T-helper 1 cell treated with Interleukin-12 subunit alpha and Interleukin-12 subunit beta and Interleukin-4 antibody, amounts not matched to agents 30 μg/mL and 1 μg/mL, for 36 hours (primary cell): ENCODE data around the gene SERINC2.
A peak's percentile ranks its signal among the peaks of the same experiment; 100 is the strongest.
"Not testable (repeated sequence)": the region's sequence is repeated elsewhere in the genome, so short reads cannot be mapped to it uniquely, and the experiment has no call there.

Experiments used
- H3K27ac Mint-ChIP-seq: one replicate; pipeline ENCODE4 v1.8.0; 2021; ENCODE audit warnings: mild to moderate bottlenecking, mixed read lengths
- H3K27me3 Mint-ChIP-seq: one replicate; pipeline ENCODE4 v1.8.0; 2021; ENCODE audit warnings: low read depth, mixed read lengths
- H3K36me3 Mint-ChIP-seq: one replicate; pipeline ENCODE4 v1.8.0; 2021; ENCODE audit warnings: low read depth, mixed read lengths
- H3K4me1 Mint-ChIP-seq: one replicate; pipeline ENCODE4 v1.8.0; 2021; ENCODE audit warnings: low read depth, mixed read lengths
- H3K4me3 Mint-ChIP-seq: one replicate; pipeline ENCODE4 v1.8.0; 2021; ENCODE audit warnings: mild to moderate bottlenecking, moderate library complexity, mixed read lengths
- H3K9me3 Mint-ChIP-seq: one replicate; pipeline ENCODE4 v1.8.0; 2021; ENCODE audit warnings: mixed read lengths

Gene SERINC2

GRCh38 chr1:31376375-31377134 lies 36.5 kb upstream of the SERINC2 start:
- no peak overlapping the region for H3K4me3 Mint-ChIP-seq

DNA sequence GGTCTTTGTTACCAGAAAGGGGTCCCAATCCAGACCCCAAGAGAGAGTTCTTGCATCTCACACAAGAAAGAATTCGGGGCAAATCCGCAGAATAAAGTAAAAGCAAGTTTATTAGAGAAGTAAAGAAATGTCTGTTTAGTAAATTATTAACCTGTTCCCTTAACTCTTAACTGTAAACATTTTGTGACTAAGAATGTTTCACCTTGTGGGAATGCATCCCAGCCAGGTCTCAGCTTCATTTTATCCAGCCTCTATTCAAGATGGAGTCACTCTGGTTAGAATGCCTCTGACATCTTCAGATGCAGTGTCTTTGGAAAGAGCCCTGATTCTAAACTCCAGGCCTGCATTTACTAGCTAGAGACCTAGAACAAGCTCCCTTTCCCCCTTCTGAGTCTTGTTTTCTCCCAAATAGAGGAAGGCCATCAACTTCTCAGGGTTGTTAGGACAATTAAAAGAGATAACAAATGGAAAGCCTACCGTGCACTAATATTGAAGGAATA lies 35.6 kb upstream of the SERINC2 start:
- Mint-ChIP-seq H3K9me3 (no peaks in the 10 kb centered on the region), H3K4me3 (no peak overlapping the region), H3K36me3 (peaks cover 3% of the 10 kb centered on the region), H3K27me3 (peaks cover 13% of the 10 kb centered on the region), H3K4me1 (peaks cover 7% of the 10 kb centered on the region), H3K27ac (no peak overlapping the region)

More at GRCh38 chr1:31376375-31377134, 36.5 kb upstream of the SERINC2 start:
- no peaks in the 10 kb centered on the region for H3K9me3 Mint-ChIP-seq
- no peak overlapping the region for H3K27ac Mint-ChIP-seq
- peaks cover 9% of the 10 kb centered on the region for H3K27me3 Mint-ChIP-seq
- H3K4me1 Mint-ChIP-seq: peaks cover 8% of the 10 kb centered on the region
- peaks cover 4% of the 10 kb centered on the region for H3K36me3 Mint-ChIP-seq

- Mint-ChIP-seq H3K27me3 (peaks cover 16% of the 10 kb centered on the region), H3K4me1 (peaks cover 6% of the 10 kb centered on the region), H3K9me3 (no peaks in the 10 kb centered on the region), H3K4me3 (no peak overlapping the region), H3K27ac (no peak overlapping the region), H3K36me3 (peaks cover 1% of the 10 kb centered on the region)
Observed at GRCh38 chr1:31378001-31378400, 35.0 kb upstream of the SERINC2 start.

DNA sequence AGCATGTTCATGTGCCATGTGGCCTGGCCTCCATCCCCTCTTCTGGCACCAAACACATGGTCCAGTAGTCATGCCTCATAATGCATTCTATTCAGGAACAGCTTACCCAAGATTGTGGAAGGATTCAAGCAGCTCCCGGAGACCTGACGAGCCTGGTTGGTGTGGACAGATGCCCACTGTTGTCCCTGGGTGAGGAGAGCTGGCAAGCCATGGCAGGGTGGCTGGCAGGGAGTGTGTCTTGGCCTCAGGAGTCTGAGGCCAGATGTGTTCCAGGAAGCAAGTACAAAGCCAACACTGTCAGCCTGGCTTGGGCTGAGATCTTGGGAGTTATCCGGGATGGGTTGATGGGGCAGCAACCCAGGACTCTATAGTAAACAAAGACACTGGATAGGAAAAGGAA lies 32.8 kb upstream of the SERINC2 start:
- H3K36me3 Mint-ChIP-seq: no peaks in the 10 kb centered on the region

DNA sequence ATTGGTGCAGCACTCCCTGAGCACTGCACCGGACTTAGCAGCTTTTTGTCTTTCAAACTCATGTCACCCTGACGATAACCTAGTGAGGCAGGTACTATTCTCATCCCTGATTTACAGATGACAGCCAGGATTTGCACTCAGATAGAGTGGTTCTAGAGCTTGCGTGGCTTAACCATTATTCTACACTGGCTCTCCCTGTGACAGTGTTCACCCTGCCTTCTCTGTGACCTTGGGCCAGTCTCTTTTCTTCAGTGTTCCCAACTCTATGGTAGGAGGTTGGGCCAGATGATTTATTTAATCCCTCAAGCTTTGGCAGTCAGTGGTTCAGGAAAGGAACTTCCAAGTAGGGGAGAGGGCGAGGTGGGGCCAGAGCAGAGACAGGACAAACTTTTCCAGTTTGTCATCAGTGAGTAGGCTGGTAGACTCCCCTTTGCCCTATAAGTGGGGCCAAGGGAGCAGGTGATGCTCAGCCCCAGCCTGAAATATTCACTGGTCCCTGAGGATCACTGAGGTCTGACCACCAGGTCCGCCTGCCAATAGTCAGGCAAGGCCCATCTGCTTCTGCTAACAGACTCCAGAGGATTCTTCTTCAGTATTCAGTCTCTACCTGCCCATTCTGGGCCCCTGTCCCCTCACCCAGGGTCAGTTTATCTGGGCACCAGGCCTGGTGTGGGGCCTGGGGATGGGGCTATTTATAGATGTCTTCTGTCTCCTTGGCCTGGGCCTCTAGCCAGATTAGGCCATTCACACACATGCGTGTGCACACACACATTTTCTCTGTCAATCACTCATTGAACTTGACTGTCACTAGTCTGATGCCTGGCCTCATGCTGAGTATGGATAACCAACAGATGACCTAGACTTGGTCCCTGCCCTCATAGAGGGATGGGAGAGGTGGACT lies 31.4 kb upstream of the SERINC2 start:
- Mint-ChIP-seq H3K27ac (no peak overlapping the region), H3K4me3 (no peak overlapping the region), H3K4me1 (no peaks in the 10 kb centered on the region), H3K9me3 (no peaks in the 10 kb centered on the region), H3K36me3 (no peaks in the 10 kb centered on the region), H3K27me3 (peaks cover 8% of the 10 kb centered on the region)

More for the DNA sequence above, 32.8 kb upstream of the SERINC2 start:
- no peak overlapping the region for H3K27ac Mint-ChIP-seq
- H3K4me3 Mint-ChIP-seq: no peak overlapping the region
- H3K27me3 Mint-ChIP-seq: peaks cover 8% of the 10 kb centered on the region
- no peaks in the 10 kb centered on the region for H3K9me3 Mint-ChIP-seq
- H3K4me1 Mint-ChIP-seq: no peaks in the 10 kb centered on the region

DNA sequence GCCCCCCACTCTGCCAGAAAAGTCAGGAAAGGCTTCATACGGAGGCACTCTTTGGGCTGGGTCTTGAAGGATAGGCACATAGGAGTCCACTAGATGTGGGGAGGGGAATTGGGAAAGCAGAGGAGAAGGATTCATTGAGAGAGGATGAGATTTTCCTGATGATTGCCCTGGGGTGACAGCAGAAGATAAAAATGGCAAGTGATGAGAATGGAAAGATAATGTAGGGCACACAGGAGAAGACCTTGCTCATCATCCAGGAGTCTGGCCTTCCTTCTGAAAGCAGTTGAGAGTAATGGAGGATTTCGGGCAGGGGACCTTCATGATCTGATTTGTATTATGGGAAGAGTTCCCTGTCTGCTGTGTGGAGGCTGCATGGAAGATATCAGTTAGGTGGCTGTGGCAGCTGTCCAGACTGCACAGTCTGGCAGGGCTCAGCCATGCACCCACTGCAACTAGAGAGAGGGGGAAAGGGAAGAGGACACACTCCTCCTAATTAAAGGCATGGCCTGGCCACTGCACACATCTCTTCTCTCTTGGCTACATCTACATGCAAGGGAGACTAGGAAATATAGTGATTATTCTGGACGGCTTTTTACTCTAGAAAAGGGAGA lies 30.5 kb upstream of the SERINC2 start:
- no peaks in the 10 kb centered on the region for H3K4me1 Mint-ChIP-seq
- H3K36me3 Mint-ChIP-seq: no peaks in the 10 kb centered on the region
- no peaks in the 10 kb centered on the region for H3K9me3 Mint-ChIP-seq
- H3K4me3 Mint-ChIP-seq: no peak overlapping the region
- no peak overlapping the region for H3K27ac Mint-ChIP-seq
- peaks cover 8% of the 10 kb centered on the region for H3K27me3 Mint-ChIP-seq

- Mint-ChIP-seq H3K27ac (no peak overlapping the region), H3K9me3 (no peaks in the 10 kb centered on the region), H3K36me3 (no peaks in the 10 kb centered on the region), H3K27me3 (peaks cover 10% of the 10 kb centered on the region), H3K4me3 (no peak overlapping the region), H3K4me1 (no peaks in the 10 kb centered on the region)
Observed at GRCh38 chr1:31383967-31384366, 29.0 kb upstream of the SERINC2 start.

- H3K27me3 Mint-ChIP-seq: peaks cover 10% of the 10 kb centered on the region
- H3K4me1 Mint-ChIP-seq, H3K27ac Mint-ChIP-seq, H3K4me3 Mint-ChIP-seq, H3K9me3 Mint-ChIP-seq, H3K36me3 Mint-ChIP-seq: not testable (repeated sequence)
Observed at GRCh38 chr1:31386576-31387243, 26.3 kb upstream of the SERINC2 start.

- Mint-ChIP-seq H3K4me3 (no peak overlapping the region), H3K36me3 (no peaks in the 10 kb centered on the region), H3K9me3 (no peaks in the 10 kb centered on the region), H3K27me3 (peaks cover 4% of the 10 kb centered on the region), H3K27ac (no peak overlapping the region), H3K4me1 (no peaks in the 10 kb centered on the region)
Observed at GRCh38 chr1:31387612-31388011, 25.4 kb upstream of the SERINC2 start.

- no peak overlapping the region for H3K4me3 Mint-ChIP-seq
- peaks cover 4% of the 10 kb centered on the region for H3K4me1 Mint-ChIP-seq
- no peaks in the 10 kb centered on the region for H3K9me3 Mint-ChIP-seq
- no peaks in the 10 kb centered on the region for H3K36me3 Mint-ChIP-seq
- peaks cover 7% of the 10 kb centered on the region for H3K27me3 Mint-ChIP-seq
- no peak overlapping the region for H3K27ac Mint-ChIP-seq
Observed at GRCh38 chr1:31389616-31390015, 23.4 kb upstream of the SERINC2 start.

- Mint-ChIP-seq H3K4me3 (no peak overlapping the region), H3K4me1 (peaks cover 8% of the 10 kb centered on the region), H3K27ac (no peak overlapping the region), H3K9me3 (no peaks in the 10 kb centered on the region), H3K36me3 (no peaks in the 10 kb centered on the region), H3K27me3 (peaks cover 7% of the 10 kb centered on the region)
Observed at GRCh38 chr1:31390071-31390470, 22.9 kb upstream of the SERINC2 start.

- peaks cover 11% of the 10 kb centered on the region for H3K27me3 Mint-ChIP-seq
- no peaks in the 10 kb centered on the region for H3K9me3 Mint-ChIP-seq
- H3K36me3 Mint-ChIP-seq: no peaks in the 10 kb centered on the region
- H3K27ac Mint-ChIP-seq: no peak overlapping the region
- no peak overlapping the region for H3K4me3 Mint-ChIP-seq
- H3K4me1 Mint-ChIP-seq: peaks cover 9% of the 10 kb centered on the region
Observed at GRCh38 chr1:31393463-31393862, 19.6 kb upstream of the SERINC2 start.

DNA sequence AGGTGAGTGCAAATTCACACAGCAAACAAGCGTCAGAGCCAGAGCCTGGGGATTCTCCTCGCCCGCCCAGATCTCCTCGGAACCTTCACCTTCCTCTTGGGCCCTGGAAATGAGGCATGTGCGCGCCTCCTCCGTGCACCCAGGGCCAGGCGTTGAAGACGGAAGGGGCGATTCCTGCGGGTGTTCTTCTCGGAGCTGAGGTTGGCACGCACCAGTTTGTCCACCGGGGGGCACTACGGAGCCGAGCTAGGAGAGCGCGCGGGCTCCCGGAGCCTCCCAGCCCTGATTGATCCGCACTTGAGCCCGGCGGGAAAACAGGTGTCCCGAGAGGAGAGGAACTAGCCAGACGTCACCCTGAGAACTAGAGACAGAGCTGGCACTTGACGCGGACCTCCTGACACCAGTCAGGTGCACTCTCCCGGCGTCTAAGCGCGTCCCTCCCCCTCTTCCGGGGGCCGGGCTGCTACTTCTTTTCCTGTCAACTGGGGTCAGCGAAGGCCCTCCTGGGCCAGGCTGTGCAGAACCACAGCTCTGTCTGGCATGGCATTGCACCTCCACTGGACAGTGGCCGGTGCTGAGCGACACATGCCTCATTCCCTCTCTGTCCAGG lies 18.3 kb upstream of the SERINC2 start:
- H3K9me3 Mint-ChIP-seq: no peaks in the 10 kb centered on the region
- H3K4me1 Mint-ChIP-seq: peaks cover 9% of the 10 kb centered on the region
- peaks cover 11% of the 10 kb centered on the region for H3K27me3 Mint-ChIP-seq
- peak overlapping the region; percentile 31 for H3K27ac Mint-ChIP-seq
- no peaks in the 10 kb centered on the region for H3K36me3 Mint-ChIP-seq
- peak overlapping the region; percentile 81 for H3K4me3 Mint-ChIP-seq
